Measurements from ENCODE around the gene TRIM66. TPM values are rescaled to one million over a fixed set of nuclear protein-coding genes. Genes with fewer than 3 reads are reported as not detected.

TRIM66 gene
- total and polyA plus RNA-seq, 9 of the 15 experiments (the other 6 are each of a cell fraction or from before 2014, with no cell fraction given): 1.1 to 7.3 (median 4.9) TPM

DNA sequence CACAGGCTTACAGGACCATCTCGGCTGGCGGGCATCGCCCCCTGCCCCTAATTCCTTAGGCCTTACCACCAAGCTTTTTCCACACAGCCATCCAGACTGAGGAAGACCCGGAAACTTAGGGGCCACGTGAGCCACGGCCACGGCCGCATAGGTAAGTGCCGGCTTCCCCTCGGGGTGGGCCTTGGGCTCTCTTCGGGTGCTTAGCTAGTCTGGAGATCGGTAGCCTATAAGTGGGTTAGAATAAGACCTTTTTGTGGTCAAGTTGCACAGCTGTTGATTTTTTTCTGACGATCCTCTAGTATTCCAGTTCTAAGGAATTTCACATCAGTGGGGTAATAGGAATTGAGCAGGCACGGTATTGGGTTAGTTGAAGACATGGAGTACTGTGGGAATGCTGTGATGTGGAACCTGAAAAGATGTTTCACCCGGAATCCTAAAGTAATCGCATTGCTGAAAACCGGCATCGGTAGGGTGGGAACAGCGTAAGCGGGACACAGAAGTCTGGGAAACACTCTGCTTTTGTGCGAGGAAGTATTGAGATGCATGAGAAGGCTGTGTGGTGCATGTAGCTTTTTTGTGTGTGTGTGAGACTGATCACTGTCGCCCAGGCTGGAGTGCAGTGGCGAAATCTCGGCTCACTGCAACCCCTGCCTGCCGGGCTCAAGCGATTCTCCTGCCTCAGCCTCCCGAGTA, 796 bp upstream of the TRIM66 start (continued):
- no peak for TF ChIP-seq TAF1 (IDR thresholded peaks at IDR 0.05; ENCODE audit: control insufficient read depth, extremely low read depth, insufficient read depth, low read length, severe bottlenecking)
- TF ChIP-seq ZNF354B (CRISPR knock-in tag; IDR thresholded peaks at IDR 0.05): no peak
- TF ChIP-seq ATF3 (IDR thresholded peaks at IDR 0.05): no peak
- TF ChIP-seq ATF3 (CRISPR knock-in tag; conservative IDR thresholded peaks at IDR 0.05): no peak
- 0 out of 2 replicates have a peak, but pooled peaks have one; percentile 23 for TF ChIP-seq ZNF282 (CRISPR knock-in tag; IDR thresholded peaks at IDR 0.05)
- TF ChIP-seq, protein P1, sequence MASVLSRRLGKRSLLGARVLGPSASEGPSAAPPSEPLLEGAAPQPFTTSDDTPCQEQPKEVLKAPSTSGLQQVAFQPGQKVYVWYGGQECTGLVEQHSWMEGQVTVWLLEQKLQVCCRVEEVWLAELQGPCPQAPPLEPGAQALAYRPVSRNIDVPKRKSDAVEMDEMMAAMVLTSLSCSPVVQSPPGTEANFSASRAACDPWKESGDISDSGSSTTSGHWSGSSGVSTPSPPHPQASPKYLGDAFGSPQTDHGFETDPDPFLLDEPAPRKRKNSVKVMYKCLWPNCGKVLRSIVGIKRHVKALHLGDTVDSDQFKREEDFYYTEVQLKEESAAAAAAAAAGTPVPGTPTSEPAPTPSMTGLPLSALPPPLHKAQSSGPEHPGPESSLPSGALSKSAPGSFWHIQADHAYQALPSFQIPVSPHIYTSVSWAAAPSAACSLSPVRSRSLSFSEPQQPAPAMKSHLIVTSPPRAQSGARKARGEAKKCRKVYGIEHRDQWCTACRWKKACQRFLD (CRISPR knock-in tag; IDR thresholded peaks at IDR 0.05): 0 out of 2 replicates have a peak, but pooled peaks have one; percentile 6
- TF ChIP-seq FOXJ3 (CRISPR knock-in tag; IDR thresholded peaks at IDR 0.05): no peak
- no peak for TF ChIP-seq NONO (IDR thresholded peaks at IDR 0.05; ENCODE audit: low read depth in 2 of 2, low read length in 1 of 2)
- no peak for TF ChIP-seq SRSF7 (optimal IDR thresholded peaks at IDR 0.05; ENCODE audit: low read depth, low read length)
- TF ChIP-seq NCOA4 (IDR thresholded peaks at IDR 0.05; ENCODE audit: partially characterized antibody): no peak
- no peak for TF ChIP-seq EP300 (IDR thresholded peaks at IDR 0.05; ENCODE audit: low read length)
- TF ChIP-seq ZNF766 (CRISPR knock-in tag; conservative IDR thresholded peaks at IDR 0.05): no peak
- TF ChIP-seq, protein P2, sequence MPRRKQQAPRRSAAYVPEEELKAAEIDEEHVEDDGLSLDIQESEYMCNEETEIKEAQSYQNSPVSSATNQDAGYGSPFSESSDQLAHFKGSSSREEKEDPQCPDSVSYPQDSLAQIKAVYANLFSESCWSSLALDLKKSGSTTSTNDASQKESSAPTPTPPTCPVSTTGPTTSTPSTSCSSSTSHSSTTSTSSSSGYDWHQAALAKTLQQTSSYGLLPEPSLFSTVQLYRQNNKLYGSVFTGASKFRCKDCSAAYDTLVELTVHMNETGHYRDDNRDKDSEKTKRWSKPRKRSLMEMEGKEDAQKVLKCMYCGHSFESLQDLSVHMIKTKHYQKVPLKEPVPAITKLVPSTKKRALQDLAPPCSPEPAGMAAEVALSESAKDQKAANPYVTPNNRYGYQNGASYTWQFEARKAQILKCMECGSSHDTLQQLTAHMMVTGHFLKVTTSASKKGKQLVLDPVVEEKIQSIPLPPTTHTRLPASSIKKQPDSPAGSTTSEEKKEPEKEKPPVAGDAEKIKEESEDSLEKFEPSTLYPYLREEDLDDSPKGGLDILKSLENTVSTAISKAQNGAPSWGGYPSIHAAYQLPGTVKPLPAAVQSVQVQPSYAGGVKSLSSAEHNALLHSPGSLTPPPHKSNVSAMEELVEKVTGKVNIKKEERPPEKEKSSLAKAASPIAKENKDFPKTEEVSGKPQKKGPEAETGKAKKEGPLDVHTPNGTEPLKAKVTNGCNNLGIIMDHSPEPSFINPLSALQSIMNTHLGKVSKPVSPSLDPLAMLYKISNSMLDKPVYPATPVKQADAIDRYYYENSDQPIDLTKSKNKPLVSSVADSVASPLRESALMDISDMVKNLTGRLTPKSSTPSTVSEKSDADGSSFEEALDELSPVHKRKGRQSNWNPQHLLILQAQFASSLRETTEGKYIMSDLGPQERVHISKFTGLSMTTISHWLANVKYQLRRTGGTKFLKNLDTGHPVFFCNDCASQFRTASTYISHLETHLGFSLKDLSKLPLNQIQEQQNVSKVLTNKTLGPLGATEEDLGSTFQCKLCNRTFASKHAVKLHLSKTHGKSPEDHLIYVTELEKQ (CRISPR knock-in tag; IDR thresholded peaks at IDR 0.05): no peak
- TF ChIP-seq SUPT5H (IDR thresholded peaks at IDR 0.05): no peak
- no peak for TF ChIP-seq KLF6 (CRISPR knock-in tag; IDR thresholded peaks at IDR 0.05; ENCODE audit: borderline replicate concordance)
- no peak; the same call in 1 of the 2 replicates for TF ChIP-seq ZNF12 (CRISPR knock-in tag; IDR thresholded peaks at IDR 0.05)
- no peak for TF ChIP-seq ETS1 (conservative IDR thresholded peaks at IDR 0.05; ENCODE audit: control insufficient read depth, low read depth, low read length)
- TF ChIP-seq ZNF184 (CRISPR knock-in tag; IDR thresholded peaks at IDR 0.05): no peak
- TF ChIP-seq NFATC3 (IDR thresholded peaks at IDR 0.05): no peak
- no peak for TF ChIP-seq ELF1 (tag; IDR thresholded peaks at IDR 0.05)
- TF ChIP-seq HDAC1 (IDR thresholded peaks at IDR 0.05): no peak
- TF ChIP-seq CHD1 (IDR thresholded peaks at IDR 0.05; ENCODE audit: low read length): peak; percentile 83
- no peak for TF ChIP-seq YBX1 (IDR thresholded peaks at IDR 0.05)

Measured in K562 (cell line).